ENCODE data around the gene LRP8. TPM values are rescaled to one million over a fixed set of nuclear protein-coding genes. Genes with fewer than 3 reads are reported as not detected.

LRP8 gene
- total and polyA plus RNA-seq, 2 of the 13 experiments (the other 11 are each of a cell fraction or from before 2014, with no cell fraction given): 17.3 to 17.4 TPM

- 0 out of 2 replicates have a peak, but pooled peaks have one; percentile 18 for TF ChIP-seq ZNF800 (CRISPR knock-in tag; IDR thresholded peaks at IDR 0.05)
- TF ChIP-seq HMG20B (CRISPR knock-in tag; conservative IDR thresholded peaks at IDR 0.05): no peak
- no peak for TF ChIP-seq HNF1B (CRISPR knock-in tag; IDR thresholded peaks at IDR 0.05)
- no peak for TF ChIP-seq REXO4 (CRISPR knock-in tag; IDR thresholded peaks at IDR 0.05; ENCODE audit: borderline replicate concordance)
- TF ChIP-seq ZNF138 (CRISPR knock-in tag; IDR thresholded peaks at IDR 0.05; ENCODE audit: low read depth): no peak
- TF ChIP-seq NFKB2 (CRISPR knock-in tag; IDR thresholded peaks at IDR 0.05; ENCODE audit: borderline replicate concordance): no peak; the same call in 1 of the 2 replicates
- TF ChIP-seq ZNF329 (CRISPR knock-in tag; IDR thresholded peaks at IDR 0.05; ENCODE audit: low read depth): no peak
- no peak for TF ChIP-seq MNT (IDR thresholded peaks at IDR 0.05)
- no peak for TF ChIP-seq ZNF292 (CRISPR knock-in tag; IDR thresholded peaks at IDR 0.05; ENCODE audit: borderline replicate concordance, low read depth)
- peak; percentile 10; the same call in 1 of the 2 replicates for TF ChIP-seq ZMYM4 (CRISPR knock-in tag; IDR thresholded peaks at IDR 0.05)
- TF ChIP-seq ARID4A (CRISPR knock-in tag; IDR thresholded peaks at IDR 0.05; ENCODE audit: borderline replicate concordance): peak; percentile 80
- TF ChIP-seq ZNF543 (CRISPR knock-in tag; IDR thresholded peaks at IDR 0.05): no peak
- no peak for TF ChIP-seq ZNF296 (CRISPR knock-in tag; conservative IDR thresholded peaks at IDR 0.05)
- TF ChIP-seq NR2F2 (IDR thresholded peaks at IDR 0.05; ENCODE audit: borderline replicate concordance, low read depth): no peak
- TF ChIP-seq ZNF784 (CRISPR knock-in tag; IDR thresholded peaks at IDR 0.05; ENCODE audit: borderline replicate concordance): no peak
- TF ChIP-seq ZNF224 (CRISPR knock-in tag; IDR thresholded peaks at IDR 0.05): no peak
- TF ChIP-seq ZNF451 (CRISPR knock-in tag; IDR thresholded peaks at IDR 0.05): 0 out of 2 replicates have a peak, but pooled peaks have one; percentile 17
- TF ChIP-seq GATAD1 (CRISPR knock-in tag; IDR thresholded peaks at IDR 0.05): no peak
These were observed 1.2 kb downstream of the LRP8 start (continued) for GRCh38 chr1:53326598-53327181.
